Stimulated activated CD8-positive, alpha-beta memory T cell treated with anti-CD3 and anti-CD28 coated beads, Interleukin-12 subunit alpha, Interleukin-12 subunit beta, amount 100 ng/mL, for 4 hours (primary cell): ENCODE data around the gene CDPF1.

Experiments used
- DNase-seq: peaks from one replicate; pipeline ENCODE4 v3.0.0-alpha.2; 2020; ENCODE audit warnings: low read depth

The CDPF1 gene

GRCh38 chr22:46256358-46256958, 6.4 kb upstream of the CDPF1 start:
- DNase-seq, result no peak

- DNase-seq, result no peak
These were observed 1.8 kb upstream of the CDPF1 start for GRCh38 chr22:46251816-46252380.

GRCh38 chr22:46251266-46251665, 1.2 kb upstream of the CDPF1 start:
- DNase-seq, result no peak

- DNase-seq, result no peak
These were observed 661 bp upstream of the CDPF1 start for GRCh38 chr22:46250783-46251125.

- DNase-seq, result no peak
These were observed 2.6 kb downstream of the CDPF1 start for GRCh38 chr22:46247443-46247975.

- no peak for DNase-seq
These were observed 3.9 kb downstream of the CDPF1 start for GRCh38 chr22:46246178-46246577.

- DNase-seq, result no peak
These were observed 4.6 kb downstream of the CDPF1 start for GRCh38 chr22:46245511-46245910.

GRCh38 chr22:46244771-46245170, 5.3 kb downstream of the CDPF1 start:
- DNase-seq, result no peak

GRCh38 chr22:46242076-46242475, 8.0 kb downstream of the CDPF1 start:
- DNase-seq, result no peak

GRCh38 chr22:46241396-46242007, 8.6 kb downstream of the CDPF1 start:
- DNase-seq, result no peak

- no peak for DNase-seq
These were observed 9.2 kb downstream of the CDPF1 start for GRCh38 chr22:46240907-46241306.

- no peak for DNase-seq
These were observed 9.6 kb downstream of the CDPF1 start for GRCh38 chr22:46240506-46240905.

GRCh38 chr22:46240073-46240472, 10.0 kb downstream of the CDPF1 start:
- no peak for DNase-seq

- DNase-seq, result no peak
These were observed 10.6 kb downstream of the CDPF1 start for GRCh38 chr22:46239261-46240048.

- DNase-seq, result no peak
These were observed 11.6 kb downstream of the CDPF1 start for GRCh38 chr22:46238541-46238940.

GRCh38 chr22:46237453-46238124, 12.5 kb downstream of the CDPF1 start:
- no peak for DNase-seq

GRCh38 chr22:46234969-46235368, 15.1 kb downstream of the CDPF1 start:
- no peak for DNase-seq

- no peak for DNase-seq
These were observed 16.9 kb downstream of the CDPF1 start for GRCh38 chr22:46233231-46233630.

GRCh38 chr22:46230262-46230901, 19.7 kb downstream of the CDPF1 start:
- DNase-seq, result no peak

GRCh38 chr22:46229701-46230100, 20.4 kb downstream of the CDPF1 start:
- DNase-seq, result no peak

- no peak for DNase-seq
These were observed 23.5 kb downstream of the CDPF1 start for GRCh38 chr22:46226577-46226976.

- DNase-seq, result no peak
These were observed 24.5 kb downstream of the CDPF1 start for GRCh38 chr22:46225631-46226030.
